ENCODE measurements around the gene NRROS. TPM values are rescaled to one million over a fixed set of nuclear protein-coding genes. Genes with fewer than 3 reads are reported as not detected.

NRROS gene
- total and polyA plus RNA-seq, 2 of the 13 experiments (the other 11 are each of a cell fraction or from before 2014, with no cell fraction given), result not detected

DNA sequence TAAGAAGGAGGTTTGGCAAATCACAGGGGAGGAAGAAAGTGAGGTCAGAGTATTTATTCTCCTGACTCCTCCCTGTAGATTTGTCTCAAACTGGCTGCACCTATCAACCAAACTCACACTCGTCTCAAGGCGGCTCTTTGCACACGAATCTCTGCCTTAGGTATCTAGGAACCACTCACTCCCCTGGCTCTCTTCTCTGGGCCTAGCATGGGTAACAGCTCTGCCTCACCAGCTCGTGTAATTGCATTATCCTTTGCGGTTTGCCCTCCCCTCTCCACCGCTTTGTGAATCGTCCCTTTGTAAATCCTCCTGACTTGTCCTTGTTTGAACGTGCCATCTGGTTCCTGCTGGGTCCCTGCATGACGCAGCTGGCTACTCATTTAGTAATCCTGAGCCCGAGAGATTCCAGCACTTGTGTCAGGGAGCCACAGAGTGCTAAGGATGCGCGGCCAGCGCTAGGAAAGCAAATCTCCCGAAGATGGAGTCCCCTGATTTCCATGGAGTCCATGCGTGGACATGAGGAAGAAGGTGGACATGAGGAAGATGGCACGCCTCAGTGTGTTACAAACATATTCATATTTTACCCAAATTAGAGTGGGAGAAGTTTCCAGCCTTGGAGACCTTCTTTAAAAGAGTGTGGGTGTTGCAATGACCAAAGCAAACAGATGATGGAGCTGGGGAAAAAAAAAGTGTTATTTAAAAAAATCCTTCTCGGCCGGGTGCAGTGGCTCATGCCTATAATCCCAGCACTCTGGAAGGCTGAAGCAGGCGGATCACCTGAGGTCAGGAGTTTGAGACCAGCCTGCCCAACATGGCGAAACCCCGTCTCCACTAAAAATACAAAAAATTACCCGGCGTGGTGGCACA is 26.7 kb downstream of the NRROS start (continued):
- 0 out of 2 replicates have a peak, but pooled peaks have one; percentile 7 for TF ChIP-seq CEBPB (IDR thresholded peaks at IDR 0.05; ENCODE audit: borderline replicate concordance, low read depth, low read length)
- no peak for TF ChIP-seq ZNF160 (CRISPR knock-in tag; IDR thresholded peaks at IDR 0.05)
- TF ChIP-seq, protein P1, sequence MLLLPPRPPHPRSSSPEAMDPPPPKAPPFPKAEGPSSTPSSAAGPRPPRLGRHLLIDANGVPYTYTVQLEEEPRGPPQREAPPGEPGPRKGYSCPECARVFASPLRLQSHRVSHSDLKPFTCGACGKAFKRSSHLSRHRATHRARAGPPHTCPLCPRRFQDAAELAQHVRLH (CRISPR knock-in tag; IDR thresholded peaks at IDR 0.05; ENCODE audit: borderline replicate concordance, low read depth), result no peak
- TF ChIP-seq ZC3H13 (CRISPR knock-in tag; IDR thresholded peaks at IDR 0.05), result no peak
- no peak for TF ChIP-seq KLF9 (CRISPR knock-in tag; IDR thresholded peaks at IDR 0.05; ENCODE audit: low read depth)
- no peak for TF ChIP-seq MEF2D (CRISPR knock-in tag; IDR thresholded peaks at IDR 0.05)
- no peak for TF ChIP-seq ZNF367 (CRISPR knock-in tag; IDR thresholded peaks at IDR 0.05; ENCODE audit: borderline replicate concordance)
- no peak for TF ChIP-seq ZNF777 (CRISPR knock-in tag; IDR thresholded peaks at IDR 0.05)
- TF ChIP-seq, protein P2, sequence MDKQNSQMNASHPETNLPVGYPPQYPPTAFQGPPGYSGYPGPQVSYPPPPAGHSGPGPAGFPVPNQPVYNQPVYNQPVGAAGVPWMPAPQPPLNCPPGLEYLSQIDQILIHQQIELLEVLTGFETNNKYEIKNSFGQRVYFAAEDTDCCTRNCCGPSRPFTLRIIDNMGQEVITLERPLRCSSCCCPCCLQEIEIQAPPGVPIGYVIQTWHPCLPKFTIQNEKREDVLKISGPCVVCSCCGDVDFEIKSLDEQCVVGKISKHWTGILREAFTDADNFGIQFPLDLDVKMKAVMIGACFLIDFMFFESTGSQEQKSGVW (CRISPR knock-in tag; IDR thresholded peaks at IDR 0.05; ENCODE audit: borderline replicate concordance), result no peak
- no peak for TF ChIP-seq SUZ12 (IDR thresholded peaks at IDR 0.05; ENCODE audit: low read depth, low read length)
- 0 out of 2 replicates have a peak, but pooled peaks have one; percentile 34 for TF ChIP-seq TAF1 (CRISPR knock-in tag; IDR thresholded peaks at IDR 0.05)
- TF ChIP-seq ZNF317 (CRISPR knock-in tag; IDR thresholded peaks at IDR 0.05), result no peak
- TF ChIP-seq, protein P3, sequence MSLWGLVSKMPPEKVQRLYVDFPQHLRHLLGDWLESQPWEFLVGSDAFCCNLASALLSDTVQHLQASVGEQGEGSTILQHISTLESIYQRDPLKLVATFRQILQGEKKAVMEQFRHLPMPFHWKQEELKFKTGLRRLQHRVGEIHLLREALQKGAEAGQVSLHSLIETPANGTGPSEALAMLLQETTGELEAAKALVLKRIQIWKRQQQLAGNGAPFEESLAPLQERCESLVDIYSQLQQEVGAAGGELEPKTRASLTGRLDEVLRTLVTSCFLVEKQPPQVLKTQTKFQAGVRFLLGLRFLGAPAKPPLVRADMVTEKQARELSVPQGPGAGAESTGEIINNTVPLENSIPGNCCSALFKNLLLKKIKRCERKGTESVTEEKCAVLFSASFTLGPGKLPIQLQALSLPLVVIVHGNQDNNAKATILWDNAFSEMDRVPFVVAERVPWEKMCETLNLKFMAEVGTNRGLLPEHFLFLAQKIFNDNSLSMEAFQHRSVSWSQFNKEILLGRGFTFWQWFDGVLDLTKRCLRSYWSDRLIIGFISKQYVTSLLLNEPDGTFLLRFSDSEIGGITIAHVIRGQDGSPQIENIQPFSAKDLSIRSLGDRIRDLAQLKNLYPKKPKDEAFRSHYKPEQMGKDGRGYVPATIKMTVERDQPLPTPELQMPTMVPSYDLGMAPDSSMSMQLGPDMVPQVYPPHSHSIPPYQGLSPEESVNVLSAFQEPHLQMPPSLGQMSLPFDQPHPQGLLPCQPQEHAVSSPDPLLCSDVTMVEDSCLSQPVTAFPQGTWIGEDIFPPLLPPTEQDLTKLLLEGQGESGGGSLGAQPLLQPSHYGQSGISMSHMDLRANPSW (CRISPR knock-in tag; IDR thresholded peaks at IDR 0.05; ENCODE audit: borderline replicate concordance), result no peak
- TF ChIP-seq ZFP36 (IDR thresholded peaks at IDR 0.05; ENCODE audit: borderline replicate concordance, low read depth, low read length, partially characterized antibody), result no peak
- TF ChIP-seq, protein P4, sequence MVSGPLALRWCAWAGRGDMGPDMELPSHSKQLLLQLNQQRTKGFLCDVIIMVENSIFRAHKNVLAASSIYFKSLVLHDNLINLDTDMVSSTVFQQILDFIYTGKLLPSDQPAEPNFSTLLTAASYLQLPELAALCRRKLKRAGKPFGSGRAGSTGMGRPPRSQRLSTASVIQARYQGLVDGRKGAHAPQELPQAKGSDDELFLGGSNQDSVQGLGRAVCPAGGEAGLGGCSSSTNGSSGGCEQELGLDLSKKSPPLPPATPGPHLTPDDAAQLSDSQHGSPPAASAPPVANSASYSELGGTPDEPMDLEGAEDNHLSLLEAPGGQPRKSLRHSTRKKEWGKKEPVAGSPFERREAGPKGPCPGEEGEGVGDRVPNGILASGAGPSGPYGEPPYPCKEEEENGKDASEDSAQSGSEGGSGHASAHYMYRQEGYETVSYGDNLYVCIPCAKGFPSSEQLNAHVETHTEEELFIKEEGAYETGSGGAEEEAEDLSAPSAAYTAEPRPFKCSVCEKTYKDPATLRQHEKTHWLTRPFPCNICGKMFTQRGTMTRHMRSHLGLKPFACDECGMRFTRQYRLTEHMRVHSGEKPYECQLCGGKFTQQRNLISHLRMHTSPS (CRISPR knock-in tag; IDR thresholded peaks at IDR 0.05; ENCODE audit: low read depth), result 0 out of 2 replicates have a peak, but pooled peaks have one; percentile 34
- TF ChIP-seq, protein P5, sequence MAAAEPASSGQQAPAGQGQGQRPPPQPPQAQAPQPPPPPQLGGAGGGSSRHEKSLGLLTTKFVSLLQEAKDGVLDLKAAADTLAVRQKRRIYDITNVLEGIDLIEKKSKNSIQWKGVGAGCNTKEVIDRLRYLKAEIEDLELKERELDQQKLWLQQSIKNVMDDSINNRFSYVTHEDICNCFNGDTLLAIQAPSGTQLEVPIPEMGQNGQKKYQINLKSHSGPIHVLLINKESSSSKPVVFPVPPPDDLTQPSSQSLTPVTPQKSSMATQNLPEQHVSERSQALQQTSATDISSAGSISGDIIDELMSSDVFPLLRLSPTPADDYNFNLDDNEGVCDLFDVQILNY (CRISPR knock-in tag; conservative IDR thresholded peaks at IDR 0.05), result no peak
- TF ChIP-seq NFE2 (CRISPR knock-in tag; IDR thresholded peaks at IDR 0.05), result no peak
- TF ChIP-seq MIER3 (CRISPR knock-in tag; IDR thresholded peaks at IDR 0.05; ENCODE audit: borderline replicate concordance), result peak; percentile 64; the same call in 1 of the 2 replicates
- TF ChIP-seq FOXM1 (CRISPR knock-in tag; IDR thresholded peaks at IDR 0.05), result no peak
- TF ChIP-seq, protein P6, sequence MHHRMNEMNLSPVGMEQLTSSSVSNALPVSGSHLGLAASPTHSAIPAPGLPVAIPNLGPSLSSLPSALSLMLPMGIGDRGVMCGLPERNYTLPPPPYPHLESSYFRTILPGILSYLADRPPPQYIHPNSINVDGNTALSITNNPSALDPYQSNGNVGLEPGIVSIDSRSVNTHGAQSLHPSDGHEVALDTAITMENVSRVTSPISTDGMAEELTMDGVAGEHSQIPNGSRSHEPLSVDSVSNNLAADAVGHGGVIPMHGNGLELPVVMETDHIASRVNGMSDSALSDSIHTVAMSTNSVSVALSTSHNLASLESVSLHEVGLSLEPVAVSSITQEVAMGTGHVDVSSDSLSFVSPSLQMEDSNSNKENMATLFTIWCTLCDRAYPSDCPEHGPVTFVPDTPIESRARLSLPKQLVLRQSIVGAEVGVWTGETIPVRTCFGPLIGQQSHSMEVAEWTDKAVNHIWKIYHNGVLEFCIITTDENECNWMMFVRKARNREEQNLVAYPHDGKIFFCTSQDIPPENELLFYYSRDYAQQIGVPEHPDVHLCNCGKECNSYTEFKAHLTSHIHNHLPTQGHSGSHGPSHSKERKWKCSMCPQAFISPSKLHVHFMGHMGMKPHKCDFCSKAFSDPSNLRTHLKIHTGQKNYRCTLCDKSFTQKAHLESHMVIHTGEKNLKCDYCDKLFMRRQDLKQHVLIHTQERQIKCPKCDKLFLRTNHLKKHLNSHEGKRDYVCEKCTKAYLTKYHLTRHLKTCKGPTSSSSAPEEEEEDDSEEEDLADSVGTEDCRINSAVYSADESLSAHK (CRISPR knock-in tag; IDR thresholded peaks at IDR 0.05; ENCODE audit: borderline replicate concordance), result no peak

Data from HepG2 (cell line).